ENCODE measurements around the gene ACBD3. TPM values are rescaled to one million over a fixed set of nuclear protein-coding genes. Genes with fewer than 3 reads are reported as not detected.

Gene ACBD3
- total RNA-seq, 1 experiment from 2014 or later: 37.2 TPM

DNA sequence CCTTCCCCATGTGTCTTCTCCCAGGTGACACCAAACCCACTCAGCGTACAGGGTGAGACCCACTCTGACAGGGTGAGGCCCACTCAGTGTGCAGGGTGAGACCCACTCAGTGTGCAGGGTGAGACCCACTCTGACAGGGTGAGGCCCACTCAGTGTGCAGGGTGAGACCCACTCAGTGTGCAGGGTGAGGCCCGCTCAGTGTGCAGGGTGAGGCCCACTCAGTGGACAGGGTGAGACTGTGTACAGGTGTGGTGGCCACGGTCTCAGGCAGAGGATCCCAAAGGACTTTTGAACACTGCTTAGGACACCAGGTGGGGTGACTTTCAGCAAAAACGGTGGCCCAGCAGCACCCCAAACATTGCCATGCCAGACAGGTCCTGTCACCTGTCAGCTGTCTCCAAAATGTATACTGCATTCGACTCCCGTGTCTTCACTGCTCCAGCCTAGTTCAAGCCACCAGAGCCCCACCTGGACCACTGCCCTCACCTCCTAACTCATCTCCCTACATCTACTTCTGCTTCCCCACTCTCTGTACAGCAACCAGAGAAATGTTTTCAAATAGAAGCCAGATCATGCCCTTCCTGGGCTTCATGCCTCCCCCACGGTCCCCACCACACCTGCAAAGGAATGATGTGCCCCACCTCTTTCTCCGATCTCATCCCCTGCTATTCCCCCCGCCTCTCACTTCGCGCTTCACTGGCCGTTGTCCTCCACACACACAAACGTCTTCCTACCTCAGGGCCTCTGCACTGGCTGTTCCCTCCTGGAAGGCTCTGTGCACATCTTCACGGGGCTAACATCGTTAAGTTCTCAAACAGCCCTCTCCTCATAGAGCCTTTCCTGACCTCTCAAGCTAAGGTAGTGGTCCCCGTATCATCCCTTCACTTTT, 52.1 kb downstream of the ACBD3 start:
- no peak for DNase-seq (ENCODE audit: low read depth)

DNA sequence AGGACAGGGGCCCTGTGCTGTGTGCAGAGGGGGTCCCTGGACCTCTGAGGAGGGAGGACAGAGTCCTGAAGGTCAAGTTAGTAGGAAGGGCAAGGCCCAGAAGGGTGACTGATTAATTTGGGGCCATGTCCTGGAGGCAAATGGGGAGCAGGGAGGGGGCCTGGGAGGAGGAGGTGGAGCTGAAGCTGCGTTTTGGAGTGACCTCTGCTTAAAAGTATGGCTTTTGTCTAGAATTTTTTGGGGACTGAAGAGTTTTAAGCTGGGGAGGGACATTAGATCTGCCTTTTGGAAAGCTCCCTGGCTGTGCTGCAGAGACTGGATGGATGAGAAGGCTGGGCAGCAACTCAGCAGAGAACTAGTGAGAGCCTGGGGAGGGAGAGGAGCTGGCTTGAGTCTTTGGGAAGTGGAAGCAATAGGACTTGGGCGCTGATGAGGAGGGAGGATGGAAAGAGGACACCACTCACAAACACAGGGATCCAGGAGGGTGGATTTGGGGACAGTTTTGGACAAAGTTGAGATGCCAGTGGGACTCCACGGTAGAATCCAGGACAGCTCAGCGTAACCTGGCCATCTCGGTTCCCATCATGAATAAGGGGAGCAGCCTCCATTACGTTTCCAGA, 52.9 kb downstream of the ACBD3 start:
- DNase-seq (ENCODE audit: low read depth): no peak

DNA sequence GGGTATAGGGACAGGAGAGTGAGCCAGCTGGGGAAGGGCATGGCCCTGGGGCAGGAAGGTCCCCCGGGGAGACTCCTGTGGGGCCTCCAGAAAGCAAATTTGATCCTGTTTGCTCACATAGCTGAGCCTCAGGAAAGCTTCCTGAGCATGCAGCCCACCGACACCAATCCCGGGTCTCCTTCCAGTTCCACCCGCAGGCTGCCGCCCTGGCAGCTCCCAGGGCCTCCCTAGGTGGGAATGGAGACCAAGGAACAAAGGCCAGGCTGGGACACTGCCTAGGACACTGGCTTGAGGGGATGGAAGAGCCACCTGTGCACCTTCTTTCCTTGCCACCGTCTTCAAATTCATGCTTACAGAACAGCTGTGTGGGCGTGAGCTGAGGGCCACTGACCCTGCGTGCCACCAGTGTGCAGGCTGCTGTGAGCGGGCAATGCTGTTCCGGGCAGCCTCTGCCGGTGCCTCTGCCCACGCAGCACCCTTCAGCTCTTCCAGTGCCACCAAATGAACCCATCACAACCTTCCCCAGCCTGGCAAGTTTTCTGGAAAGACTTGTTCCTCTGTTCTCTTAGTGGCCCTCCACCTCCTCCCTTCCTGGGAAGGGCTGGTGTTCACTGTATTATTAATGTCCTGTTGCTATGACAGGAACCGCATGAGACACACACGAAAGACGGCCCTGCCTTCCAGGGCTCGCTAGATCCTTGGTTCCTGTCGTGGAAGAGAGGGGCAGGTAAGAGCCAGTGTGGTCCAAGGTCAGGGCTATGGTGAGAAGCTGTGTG, 53.6 kb downstream of the ACBD3 start:
- no peak for DNase-seq (ENCODE audit: low read depth)

DNA sequence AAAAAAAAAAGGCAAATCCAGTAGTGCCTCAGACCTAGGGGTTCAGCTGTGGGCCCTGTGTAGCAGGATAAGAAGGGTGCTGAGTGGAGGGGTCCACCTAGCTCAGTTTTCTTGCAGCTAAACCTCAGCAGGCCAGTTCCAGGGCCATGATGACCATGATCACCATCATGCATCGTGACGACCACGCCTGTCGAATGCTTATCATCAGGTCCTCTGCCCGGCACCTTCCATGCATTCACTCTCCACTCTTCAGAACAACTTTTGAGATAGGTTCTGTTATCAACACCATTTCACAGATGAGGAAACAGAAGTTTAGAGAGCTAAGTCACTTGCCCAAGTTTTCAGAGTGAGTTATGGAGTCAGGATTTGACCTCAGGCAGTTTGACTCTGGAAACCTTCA, 54.9 kb downstream of the ACBD3 start:
- no peak for DNase-seq (ENCODE audit: low read depth)

DNA sequence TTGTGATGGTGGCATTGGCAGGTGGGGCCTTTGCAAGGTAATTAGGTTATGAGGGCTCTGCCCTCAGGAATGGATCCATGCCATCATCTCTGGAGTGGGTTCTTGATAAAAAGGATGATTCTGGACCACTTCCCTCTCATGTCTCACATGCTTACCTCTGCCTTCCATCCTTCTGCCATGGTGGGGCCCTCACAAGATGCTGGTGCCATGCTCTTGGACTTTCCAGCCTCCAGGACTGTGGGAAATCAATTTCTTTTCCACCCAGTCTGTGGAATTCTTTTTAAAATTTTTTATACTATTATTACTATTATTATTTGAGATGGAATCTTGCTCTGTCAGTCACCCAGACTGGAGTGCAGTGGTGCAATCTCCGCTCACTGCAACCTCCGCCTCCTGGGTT, 57.3 kb downstream of the ACBD3 start:
- DNase-seq (ENCODE audit: low read depth): no peak

DNA sequence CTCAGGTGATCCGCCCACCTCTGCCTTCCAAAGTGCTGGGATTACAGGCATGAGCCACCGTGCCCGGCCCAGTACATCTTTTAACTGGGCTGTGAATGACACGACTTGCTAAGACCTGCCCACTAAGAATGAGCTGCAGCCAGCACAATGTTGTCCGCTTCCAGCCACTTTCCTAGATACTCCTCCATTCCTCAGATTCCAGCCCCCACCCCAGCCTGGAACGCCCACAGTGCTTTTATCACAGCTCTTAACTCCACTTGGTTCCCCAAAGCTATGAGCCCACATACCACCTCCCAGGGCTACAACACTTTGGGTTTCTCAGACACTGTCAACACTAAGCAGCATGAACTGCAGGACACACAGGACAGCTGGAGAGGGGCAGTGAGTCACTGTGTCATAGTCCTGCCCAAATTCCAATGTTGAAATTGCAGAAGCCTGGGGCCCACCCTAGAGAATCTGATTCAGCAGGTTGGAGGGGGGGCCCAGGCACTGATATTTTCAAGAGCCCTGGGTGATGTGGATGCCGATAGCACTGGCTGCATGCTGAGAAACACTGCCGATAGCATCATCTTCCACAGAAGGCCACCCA, 58.0 kb downstream of the ACBD3 start:
- DNase-seq (ENCODE audit: low read depth): peak; percentile 37

DNA sequence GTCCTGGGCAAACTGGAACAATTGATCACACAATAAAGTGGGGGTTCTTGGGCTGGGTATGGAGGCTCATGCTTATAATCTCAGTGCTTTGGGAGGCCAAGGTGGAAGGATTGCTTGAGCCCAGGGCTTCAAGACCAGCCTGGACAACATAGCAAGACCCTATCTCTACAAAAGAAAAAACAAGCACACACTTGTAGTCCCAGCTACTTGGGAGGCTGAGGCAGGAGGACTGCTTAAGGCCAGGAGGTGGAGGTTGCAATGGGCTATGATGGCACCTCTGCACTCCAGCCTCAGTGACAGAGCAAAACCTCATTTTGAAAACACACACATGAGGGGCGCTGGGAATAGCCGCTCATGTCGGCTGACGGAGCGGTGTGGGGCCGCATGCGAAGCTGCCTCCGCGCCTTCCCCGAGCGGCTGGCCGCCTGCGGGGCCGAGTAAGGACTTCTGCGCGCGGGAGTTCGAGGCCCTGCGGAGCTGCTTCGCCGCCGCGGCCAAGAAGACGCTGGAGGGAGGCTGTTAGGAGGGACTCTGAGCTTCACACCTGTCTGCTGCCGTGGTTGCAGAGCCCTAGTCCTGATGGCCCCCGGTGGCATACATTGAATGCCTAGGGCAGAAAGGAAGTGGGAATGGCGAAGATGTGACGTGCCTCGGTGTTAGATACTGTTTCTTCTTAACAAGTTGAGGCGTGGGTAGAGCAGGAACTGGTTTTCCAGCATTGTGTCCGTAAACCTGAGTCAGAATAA, 59.5 kb downstream of the ACBD3 start:
- no peak for DNase-seq (ENCODE audit: low read depth)

DNA sequence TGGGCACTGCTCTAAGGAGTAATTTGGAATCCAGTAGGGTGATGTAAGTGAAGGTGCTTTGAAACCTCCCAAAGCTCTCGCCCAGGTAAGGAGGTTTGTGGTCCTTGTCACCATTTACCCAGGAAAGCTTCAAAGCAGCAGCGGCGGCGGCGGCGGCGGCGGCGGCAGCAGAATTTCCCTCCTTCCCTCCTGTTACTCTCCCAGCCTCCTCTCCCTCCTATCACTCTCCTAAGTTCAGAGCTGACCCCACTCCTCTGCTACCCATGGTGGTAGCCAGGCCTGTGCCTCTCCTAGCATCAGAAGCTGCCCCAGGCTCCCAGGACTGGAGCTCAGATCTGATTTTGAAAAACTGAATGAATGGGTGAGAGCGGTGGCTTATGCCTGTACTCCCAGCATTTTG, 60.7 kb downstream of the ACBD3 start:
- no peak for DNase-seq (ENCODE audit: low read depth)

DNA sequence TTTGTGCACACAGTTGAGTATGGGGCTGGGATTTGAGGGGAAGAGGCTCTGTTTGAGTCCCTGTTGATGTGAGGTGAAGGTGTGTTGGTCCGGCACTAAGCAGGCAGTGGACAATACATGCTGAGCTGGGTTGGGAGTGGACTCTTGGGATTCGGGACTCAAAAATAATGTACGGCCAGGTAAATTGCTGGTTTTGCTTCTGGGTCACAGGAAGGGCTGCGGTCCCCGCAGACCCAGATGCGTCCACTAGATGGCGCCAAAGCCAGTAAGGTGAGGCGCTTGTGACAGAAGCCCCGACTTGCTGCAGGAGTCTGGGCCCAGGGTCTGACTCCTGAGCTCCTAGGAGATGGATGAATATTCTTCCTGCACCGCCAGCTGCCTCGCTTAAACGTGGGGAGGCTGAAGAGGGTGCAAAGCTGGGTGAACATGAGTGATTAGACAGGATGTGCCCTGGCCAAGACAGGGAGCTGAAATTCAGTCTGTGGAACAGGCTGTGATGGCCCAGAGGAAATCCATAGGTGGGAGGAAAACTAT, 61.4 kb downstream of the ACBD3 start:
- DNase-seq (ENCODE audit: low read depth): peak; percentile 59

DNA sequence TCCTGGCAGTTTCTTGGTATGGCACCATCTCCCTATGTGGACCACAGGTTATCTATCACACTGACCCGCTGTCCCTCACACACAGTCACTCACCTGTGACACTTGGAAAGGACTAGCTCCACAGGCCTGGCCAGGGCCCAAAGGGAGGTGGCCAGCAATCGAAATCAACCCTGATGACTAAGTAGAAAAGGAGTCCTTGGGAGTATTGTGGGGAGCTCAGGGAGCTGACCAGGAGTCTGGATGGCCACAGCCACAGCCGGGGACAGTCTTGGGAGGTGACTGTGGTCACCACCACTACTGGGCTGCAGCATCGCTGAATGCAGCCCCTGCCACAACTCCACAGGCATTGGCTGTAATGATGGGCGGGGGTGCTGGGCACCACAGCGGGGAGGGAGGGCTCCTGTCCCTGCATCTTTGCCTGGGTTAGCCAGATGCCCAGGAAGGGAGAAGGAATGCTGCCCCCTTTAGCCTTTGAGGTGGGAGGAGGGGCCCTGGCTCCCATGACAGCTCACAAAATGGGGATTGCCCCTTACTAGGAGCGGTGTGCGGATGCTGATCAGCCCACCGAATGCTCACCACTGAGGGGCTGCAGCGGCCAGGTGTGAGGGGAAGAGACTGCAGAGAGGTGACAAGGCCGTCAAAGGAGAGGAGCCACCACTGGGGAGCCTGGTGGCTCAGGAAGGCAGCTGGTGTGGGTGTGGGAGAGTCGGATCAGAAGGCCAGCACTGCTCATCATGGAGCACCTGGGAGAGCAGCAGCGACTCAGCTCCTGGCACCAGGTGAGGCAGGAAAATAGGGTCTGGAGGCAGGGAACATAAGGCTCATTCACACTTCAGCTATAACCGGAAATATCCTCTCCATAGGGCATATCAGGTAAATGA, 62.7 kb downstream of the ACBD3 start:
- DNase-seq (ENCODE audit: low read depth): no peak

DNA sequence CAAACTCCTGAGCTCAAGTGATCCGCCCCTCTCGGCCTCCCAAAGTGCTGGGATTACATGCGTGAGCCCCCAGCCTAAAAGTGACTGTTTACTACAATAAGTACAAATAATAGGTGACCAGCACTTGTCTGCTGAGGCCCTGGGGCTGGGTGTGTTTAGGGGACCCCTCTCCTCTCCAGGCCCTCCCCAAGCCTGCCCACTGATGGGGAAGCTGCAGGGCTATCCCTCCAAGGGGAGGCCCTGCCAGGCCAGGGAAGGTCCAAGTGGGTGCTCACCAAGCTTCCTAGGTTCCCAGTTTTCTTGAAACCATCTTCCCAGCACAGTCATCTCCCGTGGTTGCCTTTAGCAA, 63.4 kb downstream of the ACBD3 start:
- no peak for DNase-seq (ENCODE audit: low read depth)

DNA sequence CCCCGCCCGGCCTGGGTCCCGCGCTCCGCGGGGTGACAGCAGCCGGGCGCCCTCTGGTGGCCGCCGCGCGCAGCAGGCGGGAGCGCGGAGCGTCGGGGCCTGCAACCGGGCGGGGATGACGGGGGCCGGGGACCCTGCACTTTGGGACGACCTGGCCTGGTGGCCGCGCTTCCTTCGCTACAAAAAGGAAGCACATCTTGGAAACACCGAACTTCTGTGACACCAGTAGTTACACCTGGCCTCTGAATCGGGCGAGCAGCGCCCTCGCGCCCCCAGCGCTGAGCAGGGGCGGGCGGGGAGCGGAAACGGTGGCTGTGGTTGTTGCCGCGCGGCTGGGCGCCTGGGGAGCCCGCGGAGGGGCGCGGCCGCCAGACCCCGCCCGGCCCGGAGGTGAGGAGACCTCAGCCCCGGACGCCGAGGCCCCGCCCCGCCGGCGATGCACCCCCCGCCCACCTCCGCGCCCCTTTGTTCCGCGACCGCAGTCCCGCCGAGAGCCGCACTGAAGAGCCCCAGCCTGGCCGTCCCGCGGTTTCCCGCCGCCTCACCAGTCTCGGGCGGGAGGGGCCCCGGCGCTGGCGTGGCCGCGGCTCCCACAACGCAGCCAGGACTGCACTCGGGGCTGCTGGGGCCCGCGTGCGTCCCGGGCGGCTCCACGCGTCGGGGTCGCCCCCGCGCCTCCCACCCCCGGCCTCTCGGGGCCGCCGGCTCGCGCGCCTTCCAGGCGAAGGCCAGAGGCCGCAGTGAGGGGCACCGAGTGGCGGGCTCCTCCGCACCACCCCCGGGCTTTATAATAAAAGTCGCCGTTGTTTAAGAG, 64.7 kb downstream of the ACBD3 start:
- peak; percentile 37 for DNase-seq (ENCODE audit: low read depth)

DNA sequence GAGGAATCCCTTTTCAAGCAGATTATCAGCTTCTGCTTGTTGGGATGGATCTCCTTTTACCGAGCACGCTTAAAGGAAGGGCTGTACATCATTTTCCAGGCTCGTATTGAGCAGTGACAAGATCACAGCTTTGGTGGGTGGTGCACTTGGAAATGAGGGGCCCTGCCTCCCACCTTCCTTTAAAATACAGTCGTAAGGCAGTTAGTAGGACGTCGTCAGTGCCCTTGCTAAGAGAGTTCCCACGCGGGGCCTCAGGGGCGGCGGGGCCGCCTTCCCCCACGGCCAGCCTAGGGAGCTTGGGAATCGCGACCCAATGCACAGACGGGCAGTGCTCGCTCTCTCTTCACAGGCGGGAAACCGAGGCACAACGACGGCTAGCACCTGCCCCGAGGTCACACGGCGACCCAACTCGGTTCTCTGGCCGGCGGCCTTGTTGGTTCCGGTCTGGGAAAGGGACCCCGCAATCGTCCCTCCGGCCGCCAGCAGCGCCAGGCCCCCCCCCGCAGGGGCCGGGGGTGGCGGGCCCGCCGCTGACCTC, 65.4 kb downstream of the ACBD3 start:
- DNase-seq (ENCODE audit: low read depth): no peak

DNA sequence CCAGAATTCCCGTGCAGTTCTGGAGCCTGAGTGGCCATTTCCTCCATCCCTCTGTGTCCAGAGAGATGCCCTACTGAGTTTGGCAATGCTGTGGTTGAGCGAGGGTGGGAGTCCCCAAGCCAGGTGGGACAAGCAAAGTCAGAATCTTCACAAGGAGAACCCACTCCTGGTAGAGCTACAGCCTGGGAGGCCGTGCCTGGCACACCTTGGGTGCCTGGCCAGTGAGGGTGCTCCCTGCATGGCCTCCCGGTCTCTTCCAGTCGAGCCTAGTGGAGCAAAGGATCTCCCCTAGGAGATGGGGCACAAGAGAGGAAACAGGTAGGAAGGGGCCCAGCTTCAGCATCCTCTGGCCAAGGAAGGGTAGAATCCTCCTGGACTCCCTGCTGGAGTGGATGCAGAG, 66.1 kb downstream of the ACBD3 start:
- no peak for DNase-seq (ENCODE audit: low read depth)

DNA sequence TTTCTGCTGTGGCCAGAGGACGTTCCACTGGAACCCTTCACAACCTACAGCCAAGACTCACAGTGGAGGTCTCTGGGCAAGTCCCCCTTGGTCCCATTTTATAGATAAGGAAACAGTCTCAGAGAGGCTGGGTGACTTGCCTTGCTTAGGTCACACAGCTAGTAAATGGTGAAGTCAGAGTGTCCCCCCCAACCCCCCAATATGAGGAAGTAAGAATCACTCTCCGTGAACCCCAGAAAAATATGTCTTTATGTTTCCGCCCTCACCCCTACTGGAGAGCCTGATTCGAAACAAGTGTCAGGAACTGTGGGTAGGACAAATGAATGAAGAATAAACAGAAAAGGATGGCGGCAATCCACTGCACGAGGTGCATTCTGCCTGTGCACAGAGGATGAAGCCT, 67.4 kb downstream of the ACBD3 start:
- no peak for DNase-seq (ENCODE audit: low read depth)

DNA sequence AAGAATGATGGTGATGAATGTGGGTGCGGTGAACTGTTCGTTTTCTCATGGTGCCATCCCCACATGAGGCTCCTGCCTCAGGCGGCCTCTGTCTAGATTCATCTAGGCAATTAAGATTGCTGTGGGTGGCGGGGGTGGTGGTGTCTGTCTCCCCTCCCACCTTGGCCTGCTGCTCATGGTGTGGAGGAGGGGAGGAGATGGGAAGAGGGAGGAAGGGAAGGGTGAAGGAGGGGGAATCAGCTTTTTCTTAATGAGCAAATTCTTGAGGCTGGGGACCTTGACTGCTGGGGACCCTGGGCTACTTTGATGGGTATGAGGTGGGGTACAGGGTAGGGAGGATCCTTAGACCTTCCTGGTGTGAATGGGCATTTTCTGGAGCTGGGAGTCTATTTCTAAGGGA, 68.2 kb downstream of the ACBD3 start:
- no peak for DNase-seq (ENCODE audit: low read depth)

DNA sequence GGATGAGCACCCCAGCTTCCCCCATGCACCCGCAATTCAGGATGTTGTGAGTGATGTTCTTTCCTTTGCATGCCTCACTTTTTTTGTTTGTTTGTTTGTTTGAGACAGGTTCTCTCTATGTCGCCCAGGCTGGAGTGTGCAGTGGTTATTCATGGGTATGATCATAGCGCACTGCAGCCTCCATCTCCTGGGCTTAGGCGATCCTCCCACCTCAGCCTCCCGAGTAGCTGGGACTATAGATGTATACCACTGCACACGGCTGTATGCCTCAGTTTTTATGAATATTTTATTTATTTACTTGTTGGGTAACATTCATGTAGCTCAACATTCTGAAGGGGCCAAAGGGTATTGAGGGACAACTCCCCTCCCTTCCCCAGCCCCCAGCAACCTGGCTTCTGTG, 69.2 kb downstream of the ACBD3 start:
- DNase-seq (ENCODE audit: low read depth): no peak

DNA sequence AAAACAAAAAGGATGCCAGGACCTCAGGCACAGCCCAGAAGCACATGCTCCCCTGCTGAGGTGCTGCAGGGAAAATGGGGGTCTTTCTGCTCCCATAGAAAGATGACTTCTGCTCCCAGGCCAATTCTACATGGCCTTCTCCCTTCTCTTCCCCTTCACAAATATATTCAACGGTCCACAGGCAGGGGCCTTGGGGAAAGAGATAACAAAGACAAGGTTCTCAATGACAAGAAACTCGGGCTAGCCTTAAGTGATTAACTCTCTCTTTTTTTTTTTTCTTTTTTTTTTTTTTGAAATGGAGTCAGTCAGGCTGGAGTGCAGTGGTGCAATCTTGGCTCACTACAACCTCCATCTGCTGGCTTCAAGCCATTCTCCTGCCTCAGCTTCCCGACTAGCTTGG, 69.9 kb downstream of the ACBD3 start:
- no peak for DNase-seq (ENCODE audit: low read depth)

DNA sequence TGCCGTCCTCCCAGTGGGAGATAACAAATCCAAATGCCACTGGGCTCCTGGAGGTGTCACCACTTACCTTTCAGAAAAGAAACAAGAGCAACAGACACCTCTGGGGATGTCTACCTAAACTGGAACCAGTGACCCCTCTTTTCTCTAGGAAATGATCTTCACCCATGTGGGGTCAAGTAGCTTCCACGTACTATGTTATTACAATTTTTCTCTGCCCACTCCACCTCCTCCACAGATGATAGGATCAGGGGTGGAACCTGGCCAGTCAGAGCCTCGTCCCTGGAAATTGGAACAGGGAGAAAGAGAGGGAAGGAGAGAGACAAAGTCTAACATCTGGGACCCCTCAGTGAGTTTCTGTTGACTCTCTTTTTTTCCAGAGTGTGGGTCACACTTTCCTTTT, 73.9 kb downstream of the ACBD3 start:
- DNase-seq (ENCODE audit: low read depth): no peak
